ENCODE data around the gene COPS2. TPM values are rescaled to one million over a fixed set of nuclear protein-coding genes. Genes with fewer than 3 reads are reported as not detected.

Gene COPS2
- total RNA-seq, 2 donors from 2014 or later: 57.1 to 60.9 TPM

- no peaks in the 10 kb centered on the region for H3K27me3 Mint-ChIP-seq (ENCODE audit: insufficient read depth)
- peaks cover 4% of the 10 kb centered on the region for H3K4me1 Mint-ChIP-seq
- no peak for DNase-seq
- H3K36me3 Mint-ChIP-seq (ENCODE audit: low read depth): peaks cover 51% of the 10 kb centered on the region
- no peaks in the 10 kb centered on the region for H3K27me3 ChIP-seq (ENCODE audit: control insufficient read depth, insufficient read depth, low read length, poor library complexity, severe bottlenecking)
- 94 to 96% methylated on average over 3 of the region's 3 CpGs for WGBS, 2 experiments (ENCODE audit: insufficient coverage in 1 of 2, insufficient read length in 1 of 2)
- H3K36me3 ChIP-seq (ENCODE audit: control insufficient read depth, insufficient read depth, low read length): peaks cover 89% of the 10 kb centered on the region
- no peak overlapping the region for H3K27ac ChIP-seq (ENCODE audit: low read depth, low read length)
- no peak overlapping the region for H3K4me3 Mint-ChIP-seq
- H3K27ac Mint-ChIP-seq: no peak overlapping the region
- H3K9ac ChIP-seq (ENCODE audit: extremely low read depth, low read length, poor library complexity, severe bottlenecking): no peak overlapping the region
- H3K9me3 Mint-ChIP-seq: no peaks in the 10 kb centered on the region
- H3K4me1 ChIP-seq (ENCODE audit: control insufficient read depth, insufficient read depth, low read length): no peaks in the 10 kb centered on the region
- no peak overlapping the region for H3K4me3 ChIP-seq (ENCODE audit: low read length)
- no peaks in the 10 kb centered on the region for H3K9me3 ChIP-seq (ENCODE audit: control insufficient read depth, low read length)
- no peak for TF ChIP-seq CTCF (conservative IDR thresholded peaks at IDR 0.05)
Observed at GRCh38 chr15:49131403-49131802, 24.0 kb downstream of the COPS2 start.

GRCh38 chr15:49124371-49124770 is 31.0 kb downstream of the COPS2 start:
- Histone ChIP-seq H3K36me3 (ENCODE audit: control insufficient read depth, insufficient read depth, low read length) (peaks cover 40% of the 10 kb centered on the region), H3K4me3 (ENCODE audit: low read length) (no peak overlapping the region), H3K4me1 (ENCODE audit: control insufficient read depth, insufficient read depth, low read length) (no peaks in the 10 kb centered on the region), H3K9ac (ENCODE audit: extremely low read depth, low read length, poor library complexity, severe bottlenecking) (no peak overlapping the region), H3K27ac (ENCODE audit: low read depth, low read length) (no peak overlapping the region), H3K9me3 (ENCODE audit: control insufficient read depth, low read length) (no peaks in the 10 kb centered on the region), H3K27me3 (ENCODE audit: control insufficient read depth, insufficient read depth, low read length, poor library complexity, severe bottlenecking) (no peaks in the 10 kb centered on the region)
- Mint-ChIP-seq H3K4me1 (no peaks in the 10 kb centered on the region), H3K4me3 (no peak overlapping the region), H3K9me3 (no peaks in the 10 kb centered on the region), H3K27me3 (ENCODE audit: insufficient read depth) (no peaks in the 10 kb centered on the region), H3K36me3 (ENCODE audit: low read depth) (peaks cover 21% of the 10 kb centered on the region), H3K27ac (no peak overlapping the region)
- no peak for DNase-seq
- 14% methylated on average over 1 of the region's 2 CpGs; no CpG with 5 or more reads in 1 of the 2 experiments for WGBS, 2 experiments (ENCODE audit: insufficient coverage in 1 of 2, insufficient read length in 1 of 2)
- TF ChIP-seq CTCF (conservative IDR thresholded peaks at IDR 0.05): no peak

- Mint-ChIP-seq H3K36me3 (ENCODE audit: low read depth) (peaks cover 10% of the 10 kb centered on the region), H3K27me3 (ENCODE audit: insufficient read depth) (no peaks in the 10 kb centered on the region), H3K4me1 (no peaks in the 10 kb centered on the region), H3K4me3 (no peak overlapping the region), H3K9me3 (no peaks in the 10 kb centered on the region), H3K27ac (no peak overlapping the region)
- no peak overlapping the region for H3K27ac ChIP-seq (ENCODE audit: low read depth, low read length)
- H3K9ac ChIP-seq (ENCODE audit: extremely low read depth, low read length, poor library complexity, severe bottlenecking): no peak overlapping the region
- no peaks in the 10 kb centered on the region for H3K4me1 ChIP-seq (ENCODE audit: control insufficient read depth, insufficient read depth, low read length)
- TF ChIP-seq CTCF (conservative IDR thresholded peaks at IDR 0.05): peak; percentile 23
- DNase-seq: no peak
- H3K4me3 ChIP-seq (ENCODE audit: low read length): no peak overlapping the region
- 87 to 100% methylated on average over 1 of the region's 1 CpG for WGBS, 2 experiments (ENCODE audit: insufficient coverage in 1 of 2, insufficient read length in 1 of 2)
- peaks cover 24% of the 10 kb centered on the region for H3K36me3 ChIP-seq (ENCODE audit: control insufficient read depth, insufficient read depth, low read length)
- no peaks in the 10 kb centered on the region for H3K9me3 ChIP-seq (ENCODE audit: control insufficient read depth, low read length)
- H3K27me3 ChIP-seq (ENCODE audit: control insufficient read depth, insufficient read depth, low read length, poor library complexity, severe bottlenecking): no peaks in the 10 kb centered on the region
Observed at GRCh38 chr15:49122541-49123062, 32.8 kb downstream of the COPS2 start.
